H1 (cell line): ENCODE data around the gene MMS19. TPM values are rescaled to one million over a fixed set of nuclear protein-coding genes. Genes with fewer than 3 reads are reported as not detected.

Experiments used
- CTCF ChIA-PET: fragments of 300-600 bp; sonication (Branson Sonifier 250); formaldehyde crosslinking; loops from one replicate; lab custom pipeline; 2021; ENCODE audit not compliant: partially characterized antibody; lab: Charles Lee
- POLR2A ChIA-PET: fragments of 300-600 bp; sonication (Branson Sonifier 250); formaldehyde crosslinking; loops from one replicate; lab custom pipeline; 2021; ENCODE audit warnings: inconsistent platforms; ENCODE audit not compliant: partially characterized antibody; lab: Charles Lee
- DNase-seq, 2 experiments: peaks; one replicate each; pipeline versions ENCODE4 v3.0.0 to v3.0.0-alpha.2; 2010 to 2022; ENCODE audit warnings: low spot score in 2 of 2, low read depth in 1 of 2, mixed read lengths in 1 of 2
- FAIRE-seq: peaks from 2 replicates; lab custom pipeline; 2011; peaks lifted over from hg19 to GRCh38; lab: Jason Lieb, UNC
- H2AFZ ChIP-seq: 2 replicates; pipeline ENCODE4 v1.8.1; 2012; ENCODE audit warnings: low read length, inconsistent platforms
- H2AK5ac ChIP-seq: 2 replicates; pipeline ENCODE4 v1.6.1; 2013; ENCODE audit warnings: low read depth, low read length
- H2BK120ac ChIP-seq: replicated peaks from 2 replicates; pipeline ENCODE3; 2013; ENCODE audit warnings: low read depth, low read length, inconsistent platforms
- H2BK12ac ChIP-seq: 2 replicates; pipeline ENCODE4 v1.6.1; 2013; ENCODE audit warnings: low read depth, low read length
- H2BK15ac ChIP-seq: 2 replicates; pipeline ENCODE4 v1.6.1; 2013; ENCODE audit warnings: low read length
- H2BK20ac ChIP-seq: 2 replicates; pipeline ENCODE4 v1.6.1; 2013; ENCODE audit warnings: low read length
- H2BK5ac ChIP-seq: 2 replicates; pipeline ENCODE4 v1.6.1; 2013; ENCODE audit warnings: low read depth, low read length
- H3K14ac ChIP-seq: 2 replicates; pipeline ENCODE4 v1.6.1; 2013; ENCODE audit warnings: inconsistent platforms; ENCODE audit not compliant: insufficient read length
- H3K18ac ChIP-seq: 2 replicates; pipeline ENCODE4 v1.6.1; 2013; ENCODE audit warnings: low read length; ENCODE audit errors: extremely low read depth
- H3K23ac ChIP-seq: 2 replicates; pipeline ENCODE4 v1.6.1; 2013; ENCODE audit warnings: inconsistent platforms; ENCODE audit not compliant: insufficient read length
- H3K23me2 ChIP-seq: 2 replicates; pipeline ENCODE4 v1.6.1; 2013; ENCODE audit warnings: low read depth, low read length
- H3K27ac ChIP-seq: 2 replicates; pipeline ENCODE4 v1.6.1; 2011; ENCODE audit warnings: low read depth, low read length, inconsistent platforms
- H3K27me3 ChIP-seq, 4 experiments: replicated peaks in 1 of 4; 1 replicate in 1 of 4; 2 replicates in 3 of 4; pipeline versions ENCODE4 v1.6.1 to v1.8.1; 2011 to 2013; ENCODE audit warnings: low read length in 3 of 4, mild to moderate bottlenecking in 3 of 4, inconsistent platforms in 2 of 4, mixed read lengths in 2 of 4, moderate library complexity in 1 of 4; ENCODE audit not compliant: control insufficient read depth in 3 of 4, insufficient read depth in 3 of 4; ENCODE audit errors: extremely low read depth in 1 of 4
- H3K36me3 ChIP-seq, 4 experiments: 2 replicates each; pipeline versions ENCODE4 v1.6.1 to v1.8.1; 2011 to 2013; ENCODE audit warnings: mild to moderate bottlenecking in 4 of 4, low read length in 3 of 4, moderate library complexity in 2 of 4, control low read depth in 1 of 4, inconsistent platforms in 1 of 4; ENCODE audit not compliant: insufficient read depth in 4 of 4, control insufficient read depth in 2 of 4
- H3K4ac ChIP-seq: replicated peaks from 2 replicates; pipeline ENCODE3; 2013; ENCODE audit warnings: low read length, low read depth, mixed read lengths, inconsistent platforms; ENCODE audit not compliant: insufficient read length
- H3K4me1 ChIP-seq, 4 experiments: replicated peaks in 1 of 4; 1 replicate in 1 of 4; 2 replicates in 3 of 4; pipeline versions ENCODE4 v1.6.1 to v1.8.1; 2011 to 2013; ENCODE audit warnings: low read length in 3 of 4, inconsistent platforms in 2 of 4, mixed read lengths in 1 of 4; ENCODE audit not compliant: insufficient read depth in 4 of 4, control insufficient read depth in 3 of 4
- H3K4me2 ChIP-seq, 2 experiments: 2 replicates each; pipeline versions ENCODE4 v1.6.1 to v1.8.1; 2011 to 2013; ENCODE audit warnings: low read depth in 2 of 2, low read length in 2 of 2, control low read depth in 1 of 2, inconsistent platforms in 1 of 2, mild to moderate bottlenecking in 1 of 2; ENCODE audit not compliant: insufficient read depth in 1 of 2
- H3K4me3 ChIP-seq, 4 experiments: fragments of 200-600, 300-600 bp in 1 of 4; sonication (generic), shearing (Covaris generic), sonication (Bioruptor Twin) in 1 of 4; 2 replicates each; pipeline versions ENCODE4 v1.5.1 to v1.8.1; 2011 to 2016; ENCODE audit warnings: low read length in 4 of 4, low read depth in 3 of 4, control low read depth in 2 of 4, inconsistent platforms in 2 of 4, mild to moderate bottlenecking in 2 of 4, mixed read lengths in 1 of 4, moderate library complexity in 1 of 4; ENCODE audit not compliant: insufficient read depth in 2 of 4; ENCODE audit errors: extremely low read depth in 1 of 4
- H3K56ac ChIP-seq: replicated peaks from 2 replicates; pipeline ENCODE3; 2013; ENCODE audit warnings: low read depth, mild to moderate bottlenecking, mixed read lengths, low read length, inconsistent platforms; ENCODE audit not compliant: insufficient read length
- H3K79me1 ChIP-seq: 2 replicates; pipeline ENCODE4 v1.6.1; 2013; ENCODE audit warnings: low read depth, low read length, control low read depth
- H3K79me2 ChIP-seq, 2 experiments: 2 replicates each; pipeline versions ENCODE4 v1.6.1 to v1.8.1; 2012 to 2013; ENCODE audit warnings: low read length in 2 of 2, mild to moderate bottlenecking in 2 of 2, inconsistent platforms in 1 of 2; ENCODE audit not compliant: insufficient read depth in 2 of 2, control insufficient read depth in 1 of 2
- H3K9ac ChIP-seq, 4 experiments: replicated peaks in 1 of 4; 1 replicate in 1 of 4; 2 replicates in 3 of 4; pipeline versions ENCODE4 v1.6.1 to v1.8.1; 2011 to 2013; ENCODE audit warnings: low read depth in 3 of 4, low read length in 3 of 4, control low read depth in 2 of 4, mild to moderate bottlenecking in 2 of 4, moderate library complexity in 2 of 4, inconsistent platforms in 1 of 4; ENCODE audit errors: extremely low read depth in 1 of 4
- H3K9me3 ChIP-seq, 2 experiments: 2 replicates each; pipeline versions ENCODE4 v1.6.1 to v1.8.1; 2012 to 2013; ENCODE audit warnings: mild to moderate bottlenecking in 2 of 2, moderate library complexity in 2 of 2, control low read depth in 1 of 2, inconsistent platforms in 1 of 2, low read depth in 1 of 2, low read length in 1 of 2, mixed read lengths in 1 of 2; ENCODE audit not compliant: insufficient read depth in 2 of 2
- H4K20me1 ChIP-seq, 2 experiments: replicated peaks in 1 of 2; 2 replicates each; pipeline versions ENCODE3 to v1.8.1; 2011 to 2013; ENCODE audit warnings: inconsistent platforms in 2 of 2, low read length in 2 of 2, mild to moderate bottlenecking in 1 of 2; ENCODE audit not compliant: insufficient read depth in 2 of 2, control insufficient read depth in 1 of 2
- H4K5ac ChIP-seq: 2 replicates; pipeline ENCODE4 v1.6.1; 2013; ENCODE audit warnings: low read length, low read depth, mixed read lengths, inconsistent platforms; ENCODE audit not compliant: insufficient read length
- H4K8ac ChIP-seq: 2 replicates; pipeline ENCODE4 v1.8.0; 2013; ENCODE audit warnings: mild to moderate bottlenecking, moderate library complexity, low read length, inconsistent platforms; ENCODE audit not compliant: insufficient read depth; ENCODE audit errors: extremely low read depth
- H4K91ac ChIP-seq: replicated peaks from 2 replicates; pipeline ENCODE3; 2013; ENCODE audit warnings: low read length, mixed read lengths, inconsistent platforms; ENCODE audit not compliant: insufficient read length
- MAFK ChIP-seq: IDR thresholded peaks from 2 replicates; pipeline ENCODE4 v1.6.1; 2012; ENCODE audit warnings: low read depth, mild to moderate bottlenecking, improper control_type of control experiment, low read length
- TCF12 ChIP-seq: IDR thresholded peaks from 2 replicates; pipeline ENCODE4 v1.6.1; 2011; ENCODE audit warnings: low read depth, mild to moderate bottlenecking, low read length
- WGBS, 2 experiments: shearing (Covaris generic) in 1 of 2; methylation state at CpG; one replicate each; pipeline versions ENCODE4 v1.1.6 to v1.1.7; 2013 to 2015; ENCODE audit warnings: low lambda C conversion rate in 2 of 2, mixed read lengths in 2 of 2, inconsistent platforms in 1 of 2, low coverage in 1 of 2, missing lambda C conversion rate in 1 of 2; ENCODE audit not compliant: insufficient replicate concordance in 2 of 2, insufficient coverage in 1 of 2, insufficient read length in 1 of 2; ENCODE audit errors: extremely low coverage in 1 of 2, missing lambda C conversion rate in 1 of 2; 5-methylcytosine and 5-hydroxymethylcytosine counted together
- polyA plus RNA-seq, 7 experiments: library from polyadenylated mRNA; depleted of rRNA in 3 of 7; stranded (reverse) in 5 of 7; unstranded in 2 of 7; fragments of >200 nt in 5 of 7; fragments of 200-250 nt in 2 of 7; gene quantifications; 1 replicate in 5 of 7; 2 replicates in 1 of 7; 4 replicates in 1 of 7; pipeline versions ENCODE4 v1.2.1 to v1.2.3, GENCODE V29; 2011 to 2013; ENCODE audit warnings: missing spikeins in 2 of 7, mixed read lengths in 2 of 7
- total RNA-seq: library from RNA; stranded (reverse); fragmentation: NEBNext Ultra II Directional; extraction: Animal tissue kit (Norgen Biotek cat#: 25700); gene quantifications from 2 replicates; pipeline ENCODE4 v1.2.1, GENCODE V29; 2021

The MMS19 gene
- total and polyA plus RNA-seq, 2 of the 8 experiments (the other 6 are each of a cell fraction or from before 2014, with no cell fraction given), result 130 to 221 TPM

- Histone ChIP-seq H3K23ac (no peak overlapping the region), H3K27me3 (no peaks in the 10 kb centered on the region; a peak in 1 of 7 replicates), H4K91ac (no peak overlapping the region), H3K14ac (no peak overlapping the region), H4K8ac (no peak overlapping the region), H3K18ac (no peak overlapping the region), H3K36me3 (no peaks in the 10 kb centered on the region), H3K27ac (no peak overlapping the region), H2BK20ac (no peak overlapping the region), H2BK15ac (no peak overlapping the region), H3K4me1 (peaks cover 0 to 8% (median 3%) of the 10 kb centered on the region in 4 experiments; a peak in 5 of 7 replicates), H2BK120ac (no peak overlapping the region), H2BK5ac (no peak overlapping the region), H2AK5ac (no peak overlapping the region), H3K9me3 (no peaks in the 10 kb centered on the region), H3K79me2 (peaks cover 2 to 33% of the 10 kb centered on the region in 2 experiments), H3K56ac (no peak overlapping the region), H3K4me2 (no peak overlapping the region), H3K79me1 (peaks cover 13% of the 10 kb centered on the region), H4K20me1 (peaks cover 6 to 7% of the 10 kb centered on the region in 2 experiments), H3K4me3 (no peak overlapping the region), H4K5ac (no peak overlapping the region), H2AFZ (no peak overlapping the region), H2BK12ac (no peak overlapping the region), H3K9ac (no peak overlapping the region), H3K4ac (no peak overlapping the region), H3K23me2 (no peaks in the 10 kb centered on the region; the same call in none of the 2 replicates)
- TF ChIP-seq TCF12 (no peak), MAFK (0 out of 2 replicates have a peak, but pooled peaks have one; percentile 17)
- WGBS, 2 experiments, result 88% methylated on average over 4 of the region's 4 CpGs; no CpG with 5 or more reads in 1 of the 2 experiments
- POLR2A ChIA-PET, result interaction anchor here (1.6 kb wide), 1 partner anchor 11 kb away, joined by 6 read pairs; no protein-coding TSS in a partner anchor
- DNase-seq (peak in 1 of 2 experiments; percentile 35), FAIRE-seq (no peak)
- CTCF ChIA-PET, result interaction anchor here (0.7 to 19.6 kb wide), 5 partner anchors 11 to 41 kb away, joined by 3 to 283 read pairs (median 5); partner anchors contain the start of gene UBTD1
Observed at GRCh38 chr10:97510686-97511085, 12.5 kb upstream of the MMS19 start.
